Esophagus squamous epithelium (tissue), 4 donors: ENCODE data around the gene LGMN.

Source experiments
- CTCF ChIP-seq, 6 experiments: fragments of 450-650 bp in 4 of 6; fragments of 200-600 bp in 2 of 6; sonication (generic) in 2 of 6; IDR thresholded peaks; one replicate each; pipeline ENCODE4 v1.5.1; 2016 to 2019; ENCODE audit warnings: antibody characterized with exemption in 6 of 6, mild to moderate bottlenecking in 4 of 6, moderate library complexity in 4 of 6
- POLR2A ChIP-seq, 4 donors: fragments of 450-650 bp; IDR thresholded peaks; one replicate each; pipeline ENCODE4 v1.6.1; 2017; ENCODE audit warnings: antibody characterized with exemption in 4 of 4, mild to moderate bottlenecking in 4 of 4, moderate library complexity in 3 of 4

GRCh38 chr14:92789457-92790089, 41.1 kb upstream of the LGMN start:
- no peak for TF ChIP-seq CTCF (IDR thresholded peaks at IDR 0.05)
- no peak for TF ChIP-seq POLR2A (IDR thresholded peaks at IDR 0.05)
